Activated CD4-positive, alpha-beta T cell treated with anti-CD3 and anti-CD28 coated beads, Interleukin-2, amount 10 ng/mL, durations not matched to agents 24 days and 14 days (primary cell): ENCODE measurements around the gene AZI2. TPM values are rescaled to one million over a fixed set of nuclear protein-coding genes. Genes with fewer than 3 reads are reported as not detected.

Experiments used
- DNase-seq: peaks from one replicate; pipeline ENCODE4 v3.0.0; 2022
- H3K27ac Mint-ChIP-seq: one replicate; pipeline ENCODE4 v1.8.0; 2022; ENCODE audit warnings: mild to moderate bottlenecking, mixed read lengths
- H3K27me3 Mint-ChIP-seq: one replicate; pipeline ENCODE4 v1.8.0; 2022; ENCODE audit warnings: mixed read lengths
- H3K36me3 Mint-ChIP-seq: one replicate; pipeline ENCODE4 v1.8.0; 2022; ENCODE audit warnings: low read depth, mild to moderate bottlenecking, mixed read lengths
- H3K4me1 Mint-ChIP-seq: one replicate; pipeline ENCODE4 v1.8.0; 2021; ENCODE audit warnings: mixed read lengths
- H3K4me3 Mint-ChIP-seq: one replicate; pipeline ENCODE4 v1.8.0; 2022; ENCODE audit warnings: mild to moderate bottlenecking, moderate library complexity, mixed read lengths
- H3K9me3 Mint-ChIP-seq: one replicate; pipeline ENCODE4 v1.8.0; 2021; ENCODE audit warnings: mixed read lengths
- intact Hi-C: fragments of 100-400 bp; cut with micrococcal nuclease; formaldehyde crosslinking; loops from one replicate; pipeline ENCODE4 v1.15.1; 2023
- total RNA-seq: library from RNA; stranded (reverse); gene quantifications from 2 replicates; pipeline ENCODE4 v1.2.3, GENCODE V29; 2022

The AZI2 gene
- total RNA-seq, 1 donor from 2014 or later, result 38.7 TPM

GRCh38 chr3:28328188-28329151 lies 20.2 kb downstream of the AZI2 start:
- H3K4me3 Mint-ChIP-seq, result no peak overlapping the region
- no peaks in the 10 kb centered on the region for H3K27me3 Mint-ChIP-seq
- H3K27ac Mint-ChIP-seq, result no peak overlapping the region
- H3K9me3 Mint-ChIP-seq, result no peaks in the 10 kb centered on the region
- DNase-seq, result no peak
- peaks cover 23% of the 10 kb centered on the region for H3K4me1 Mint-ChIP-seq
- intact Hi-C loops, result loop anchor here (1.0 to 10.0 kb wide), 7 partner anchors 41 to 1194 kb away; partner anchors contain the start of gene NEK10
- H3K36me3 Mint-ChIP-seq, result peaks cover 22% of the 10 kb centered on the region

GRCh38 chr3:28326458-28326926 lies 22.1 kb downstream of the AZI2 start:
- peaks cover 27% of the 10 kb centered on the region for H3K36me3 Mint-ChIP-seq
- peak overlapping the region; percentile 14 for H3K4me3 Mint-ChIP-seq
- peaks cover 25% of the 10 kb centered on the region for H3K4me1 Mint-ChIP-seq
- peak; percentile 84 for DNase-seq
- intact Hi-C loops, result loop anchor here (1.0 to 10.0 kb wide), 11 partner anchors 9 to 1192 kb away; partner anchors contain the start of genes AZI2, CMC1, NEK10 and SLC4A7
- peak overlapping the region; percentile 41 for H3K27ac Mint-ChIP-seq
- H3K27me3 Mint-ChIP-seq, result no peaks in the 10 kb centered on the region
- H3K9me3 Mint-ChIP-seq, result no peaks in the 10 kb centered on the region

- DNase-seq, result no peak
- H3K27ac Mint-ChIP-seq, result no peak overlapping the region
- peaks cover 38% of the 10 kb centered on the region for H3K36me3 Mint-ChIP-seq
- no peaks in the 10 kb centered on the region for H3K27me3 Mint-ChIP-seq
- intact Hi-C loops, result loop anchor here (10.0 kb wide), 2 partner anchors 1008 to 1188 kb away; no protein-coding TSS in a partner anchor
- H3K4me1 Mint-ChIP-seq, result peaks cover 32% of the 10 kb centered on the region
- no peak overlapping the region for H3K4me3 Mint-ChIP-seq
- no peaks in the 10 kb centered on the region for H3K9me3 Mint-ChIP-seq
Measured at GRCh38 chr3:28322464-28322863, 26.2 kb downstream of the AZI2 start.

GRCh38 chr3:28320981-28321380 lies 27.6 kb downstream of the AZI2 start:
- intact Hi-C loops, result loop anchor here (10.0 kb wide), 2 partner anchors 1006 to 1186 kb away; no protein-coding TSS in a partner anchor
- H3K9me3 Mint-ChIP-seq, result no peaks in the 10 kb centered on the region
- H3K27me3 Mint-ChIP-seq, result no peaks in the 10 kb centered on the region
- no peak for DNase-seq
- no peak overlapping the region for H3K27ac Mint-ChIP-seq
- no peak overlapping the region for H3K4me3 Mint-ChIP-seq
- H3K36me3 Mint-ChIP-seq, result peaks cover 38% of the 10 kb centered on the region
- peaks cover 24% of the 10 kb centered on the region for H3K4me1 Mint-ChIP-seq

- Mint-ChIP-seq H3K27me3 (no peaks in the 10 kb centered on the region), H3K4me1 (peaks cover 14% of the 10 kb centered on the region), H3K4me3 (no peak overlapping the region), H3K9me3 (no peaks in the 10 kb centered on the region), H3K27ac (no peak overlapping the region), H3K36me3 (peaks cover 18% of the 10 kb centered on the region)
- DNase-seq, result peak; percentile 82
- intact Hi-C loops, result loop anchor here (1.0 kb wide), 1 partner anchor 9 kb away; no protein-coding TSS in a partner anchor
Measured at GRCh38 chr3:28317438-28318022, 31.1 kb downstream of the AZI2 start.

- intact Hi-C loops, result no loop called here
- no peaks in the 10 kb centered on the region for H3K27me3 Mint-ChIP-seq
- H3K36me3 Mint-ChIP-seq, result peaks cover 16% of the 10 kb centered on the region
- no peaks in the 10 kb centered on the region for H3K9me3 Mint-ChIP-seq
- H3K4me1 Mint-ChIP-seq, result peaks cover 9% of the 10 kb centered on the region
- H3K4me3 Mint-ChIP-seq, result no peak overlapping the region
- H3K27ac Mint-ChIP-seq, result no peak overlapping the region
- DNase-seq, result no peak
Measured at GRCh38 chr3:28316226-28316625, 32.4 kb downstream of the AZI2 start.

- intact Hi-C loops, result no loop called here
- DNase-seq, result no peak
- no peaks in the 10 kb centered on the region for H3K27me3 Mint-ChIP-seq
- H3K27ac Mint-ChIP-seq, result no peak overlapping the region
- H3K9me3 Mint-ChIP-seq, result no peaks in the 10 kb centered on the region
- no peak overlapping the region for H3K4me3 Mint-ChIP-seq
- peaks cover 11% of the 10 kb centered on the region for H3K36me3 Mint-ChIP-seq
- peaks cover 4% of the 10 kb centered on the region for H3K4me1 Mint-ChIP-seq
Measured at GRCh38 chr3:28315711-28316110, 32.9 kb downstream of the AZI2 start.

GRCh38 chr3:28308196-28308595 lies 40.4 kb downstream of the AZI2 start:
- intact Hi-C loops, result no loop called here
- Mint-ChIP-seq H3K27ac (no peak overlapping the region), H3K4me1 (no peaks in the 10 kb centered on the region), H3K27me3 (no peaks in the 10 kb centered on the region), H3K9me3 (no peaks in the 10 kb centered on the region), H3K4me3 (no peak overlapping the region), H3K36me3 (peaks cover 4% of the 10 kb centered on the region)
- no peak for DNase-seq

GRCh38 chr3:28301688-28302087 lies 46.9 kb downstream of the AZI2 start:
- no peaks in the 10 kb centered on the region for H3K4me1 Mint-ChIP-seq
- no peak overlapping the region for H3K27ac Mint-ChIP-seq
- intact Hi-C loops, result no loop called here
- no peaks in the 10 kb centered on the region for H3K9me3 Mint-ChIP-seq
- no peak overlapping the region for H3K4me3 Mint-ChIP-seq
- no peaks in the 10 kb centered on the region for H3K27me3 Mint-ChIP-seq
- H3K36me3 Mint-ChIP-seq, result peaks cover 4% of the 10 kb centered on the region
- no peak for DNase-seq

- no peak for DNase-seq
- intact Hi-C loops, result no loop called here
- Mint-ChIP-seq H3K27me3 (no peaks in the 10 kb centered on the region), H3K4me1 (peaks cover 3% of the 10 kb centered on the region), H3K27ac (no peak overlapping the region), H3K4me3 (no peak overlapping the region), H3K36me3 (peaks cover 1% of the 10 kb centered on the region), H3K9me3 (no peaks in the 10 kb centered on the region)
Measured at GRCh38 chr3:28300345-28300962, 48.2 kb downstream of the AZI2 start.

GRCh38 chr3:28299705-28300104 lies 48.9 kb downstream of the AZI2 start:
- DNase-seq, result no peak
- H3K27ac Mint-ChIP-seq, result no peak overlapping the region
- H3K36me3 Mint-ChIP-seq, result peaks cover 2% of the 10 kb centered on the region
- no peak overlapping the region for H3K4me3 Mint-ChIP-seq
- no peaks in the 10 kb centered on the region for H3K27me3 Mint-ChIP-seq
- intact Hi-C loops, result no loop called here
- peaks cover 8% of the 10 kb centered on the region for H3K4me1 Mint-ChIP-seq
- H3K9me3 Mint-ChIP-seq, result no peaks in the 10 kb centered on the region

- DNase-seq, result no peak
- Mint-ChIP-seq H3K27me3 (no peaks in the 10 kb centered on the region), H3K4me1 (peaks cover 11% of the 10 kb centered on the region), H3K27ac (no peak overlapping the region), H3K36me3 (peaks cover 3% of the 10 kb centered on the region), H3K9me3 (no peaks in the 10 kb centered on the region), H3K4me3 (peak overlapping the region; percentile 26)
- intact Hi-C loops, result no loop called here
Measured at GRCh38 chr3:28295898-28296490, 52.6 kb downstream of the AZI2 start.

GRCh38 chr3:28294667-28295413 lies 53.8 kb downstream of the AZI2 start:
- Mint-ChIP-seq H3K27me3 (no peaks in the 10 kb centered on the region), H3K4me3 (no peak overlapping the region), H3K36me3 (peaks cover 11% of the 10 kb centered on the region)

More at GRCh38 chr3:28294667-28295413, 53.8 kb downstream of the AZI2 start:
- intact Hi-C loops, result no loop called here
- no peak overlapping the region for H3K27ac Mint-ChIP-seq
- no peaks in the 10 kb centered on the region for H3K9me3 Mint-ChIP-seq
- H3K4me1 Mint-ChIP-seq, result peaks cover 11% of the 10 kb centered on the region
- DNase-seq, result no peak
